HepG2 (cell line): ENCODE data around the gene ACACB. TPM values are rescaled to one million over a fixed set of nuclear protein-coding genes. Genes with fewer than 3 reads are reported as not detected.

Source experiments
- CEBPB ChIP-seq: IDR thresholded peaks from 2 replicates; pipeline ENCODE4 v1.6.1; 2011; ENCODE audit warnings: low read depth, low read length, improper control_type of control experiment, borderline replicate concordance
- ELF4 ChIP-seq: sonication (generic); formaldehyde crosslinking; IDR thresholded peaks from 2 replicates; pipeline ENCODE4 v1.5.0; 2020; ENCODE audit warnings: missing genetic modification reagents, mild to moderate bottlenecking, moderate library complexity, borderline replicate concordance
- MTA1 ChIP-seq: sonication (generic); formaldehyde crosslinking; IDR thresholded peaks from 2 replicates; pipeline ENCODE4 v1.4.0; 2020; ENCODE audit warnings: missing genetic modification reagents, mild to moderate bottlenecking, borderline replicate concordance
- MXI1 ChIP-seq: IDR thresholded peaks from 3 replicates; pipeline ENCODE4 v1.6.1; 2012; ENCODE audit warnings: low read depth, low read length, inconsistent platforms, borderline replicate concordance
- NFATC3 ChIP-seq: sonication (generic); formaldehyde crosslinking; IDR thresholded peaks from 2 replicates; pipeline ENCODE4 v1.5.1; 2020; ENCODE audit warnings: mild to moderate bottlenecking, missing genetic modification reagents
- PHB2 ChIP-seq: fragments of 450-650 bp; IDR thresholded peaks from 2 replicates; pipeline ENCODE4 v1.6.1; 2018; ENCODE audit not compliant: partially characterized antibody
- RELA ChIP-seq: sonication (generic); formaldehyde crosslinking; IDR thresholded peaks from 2 replicates; pipeline ENCODE4 v1.4.0; 2020; ENCODE audit warnings: missing genetic modification reagents
- SALL1 ChIP-seq: sonication (generic); formaldehyde crosslinking; IDR thresholded peaks from 2 replicates; pipeline ENCODE4 v1.8.0; 2022; ENCODE audit warnings: mild to moderate bottlenecking, missing genetic modification reagents
- SPEN ChIP-seq: sonication (generic); formaldehyde crosslinking; IDR thresholded peaks from 2 replicates; pipeline ENCODE4 v1.5.1; 2020; ENCODE audit warnings: low read depth, mild to moderate bottlenecking, missing genetic modification reagents
- TSC22D2 ChIP-seq: sonication (generic); formaldehyde crosslinking; IDR thresholded peaks from 2 replicates; pipeline ENCODE4 v1.5.1; 2020; ENCODE audit warnings: missing genetic modification reagents, mild to moderate bottlenecking, borderline replicate concordance
- ZNF225 ChIP-seq: sonication (generic); formaldehyde crosslinking; IDR thresholded peaks from 2 replicates; pipeline ENCODE4 v1.4.0; 2020; ENCODE audit warnings: mild to moderate bottlenecking, missing genetic modification reagents
- ZNF605 ChIP-seq: sonication (generic); formaldehyde crosslinking; IDR thresholded peaks from 2 replicates; pipeline ENCODE4 v1.8.0; 2022; ENCODE audit warnings: mild to moderate bottlenecking, missing genetic modification reagents
- ZNF746 ChIP-seq: sonication (generic); formaldehyde crosslinking; IDR thresholded peaks from 2 replicates; pipeline ENCODE4 v1.8.0; 2022; ENCODE audit warnings: mild to moderate bottlenecking, missing genetic modification reagents
- ZNF749 ChIP-seq: sonication (generic); formaldehyde crosslinking; IDR thresholded peaks from 2 replicates; pipeline ENCODE4 v1.8.0; 2022; ENCODE audit warnings: mild to moderate bottlenecking, missing genetic modification reagents, moderate library complexity, borderline replicate concordance
- ZNF781 ChIP-seq: sonication (generic); formaldehyde crosslinking; IDR thresholded peaks from 2 replicates; pipeline ENCODE4 v1.5.1; 2020; ENCODE audit warnings: borderline replicate concordance, mild to moderate bottlenecking, missing genetic modification reagents; ENCODE audit errors: not compliant biosample characterization
- ZSCAN21 ChIP-seq: sonication (generic); formaldehyde crosslinking; IDR thresholded peaks from 2 replicates; pipeline ENCODE4 v1.8.0; 2022; ENCODE audit warnings: mild to moderate bottlenecking, missing genetic modification reagents, moderate library complexity, borderline replicate concordance
- polyA plus RNA-seq, 8 experiments: library from polyadenylated mRNA; depleted of rRNA in 3 of 8; stranded (reverse) in 7 of 8; unstranded in 1 of 8; fragments of >200 nt; fragmentation: Illumina TruSeq in 4 of 8; extraction: Trizol in 4 of 8; gene quantifications; 2 replicates each; pipeline versions ENCODE4 v1.2.1 to v1.2.3, GENCODE V29; 2011 to 2016; ENCODE audit warnings: low read depth in 4 of 8, missing spikeins in 1 of 8, mixed read lengths in 1 of 8; ENCODE audit not compliant: insufficient read depth in 1 of 8
- total RNA-seq, 5 experiments: library from RNA; depleted of rRNA; stranded (reverse); fragments of >200 nt; fragmentation: Illumina TruSeq; extraction: Trizol; gene quantifications; 2 replicates each; pipeline ENCODE4 v1.2.3, GENCODE V29; 2016; ENCODE audit warnings: low read depth in 1 of 5
- TF ChIP-seq, protein P1 (sequence below): sonication (generic); formaldehyde crosslinking; IDR thresholded peaks from 2 replicates; pipeline ENCODE4 v1.4.0; 2020; ENCODE audit warnings: missing genetic modification reagents, low read depth, mild to moderate bottlenecking, borderline replicate concordance
- TF ChIP-seq, protein P2 (sequence below): sonication (generic); formaldehyde crosslinking; IDR thresholded peaks from 2 replicates; pipeline ENCODE4; 2020; ENCODE audit warnings: missing genetic modification reagents, mild to moderate bottlenecking, borderline replicate concordance
- TF ChIP-seq, protein P3 (sequence below): fragments of 450-650 bp; IDR thresholded peaks from 2 replicates; pipeline ENCODE4 v1.6.1; 2017
- TF ChIP-seq, protein P4 (sequence below): sonication (generic); formaldehyde crosslinking; IDR thresholded peaks from 2 replicates; pipeline ENCODE4 v1.5.0; 2020; ENCODE audit warnings: mild to moderate bottlenecking, low read depth, missing genetic modification reagents, borderline replicate concordance

Gene ACACB
- total and polyA plus RNA-seq, 2 of the 13 experiments (the other 11 are each of a cell fraction or from before 2014, with no cell fraction given), result 6.2 to 8.6 TPM

DNA sequence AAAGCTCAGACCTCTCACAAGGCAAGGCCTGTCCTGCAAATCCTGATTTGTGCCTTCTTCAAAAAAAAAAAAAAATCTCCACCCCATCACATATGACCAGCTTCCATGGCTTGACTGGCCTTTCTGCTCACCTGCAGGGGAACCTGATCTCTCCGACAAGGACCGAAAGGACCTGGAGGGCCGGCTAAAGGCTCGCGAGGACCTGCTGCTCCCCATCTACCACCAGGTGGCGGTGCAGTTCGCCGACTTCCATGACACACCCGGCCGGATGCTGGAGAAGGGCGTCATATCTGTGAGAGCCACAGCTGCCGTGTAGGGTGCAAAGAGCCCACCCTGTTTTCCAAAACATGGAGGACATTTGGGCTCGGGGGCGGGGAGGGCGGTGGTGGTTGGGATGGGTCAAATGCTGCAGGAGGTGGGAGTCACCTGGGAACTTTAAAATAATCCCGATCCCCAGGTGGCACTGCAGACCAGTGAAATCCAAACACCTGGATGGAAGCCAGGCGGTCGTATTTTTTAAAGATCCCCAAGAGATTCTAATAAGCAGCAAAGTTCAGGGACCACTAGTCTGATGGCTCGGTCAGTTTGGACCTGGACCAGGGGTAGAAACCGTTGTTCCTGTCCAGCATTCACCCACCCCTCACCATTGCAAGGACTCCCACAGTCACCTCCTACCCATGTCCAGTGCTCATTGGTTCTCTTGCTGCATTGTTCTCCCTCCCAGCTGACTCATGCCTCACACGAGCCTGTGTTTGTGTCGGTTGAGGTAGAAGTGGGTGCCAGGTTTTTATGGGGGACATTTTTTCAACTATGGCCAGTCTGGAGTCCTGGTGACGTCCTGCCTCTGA, 147.9 kb downstream of the ACACB start (continued):
- TF ChIP-seq MTA1 (no peak), ZNF781 (CRISPR knock-in tag) (no peak), ZNF749 (CRISPR knock-in tag) (no peak), ZNF605 (CRISPR knock-in tag) (no peak), PHB2 (no peak), ELF4 (CRISPR knock-in tag) (no peak), SALL1 (peak; percentile 39; the same call in 1 of the 2 replicates), ZNF225 (no peak), MXI1 (no peak), SPEN (CRISPR knock-in tag) (no peak), NFATC3 (no peak), ZNF746 (CRISPR knock-in tag) (no peak), CEBPB (no peak), TSC22D2 (CRISPR knock-in tag) (no peak), ZSCAN21 (no peak), RELA (CRISPR knock-in tag) (no peak)
- TF ChIP-seq, protein P1, sequence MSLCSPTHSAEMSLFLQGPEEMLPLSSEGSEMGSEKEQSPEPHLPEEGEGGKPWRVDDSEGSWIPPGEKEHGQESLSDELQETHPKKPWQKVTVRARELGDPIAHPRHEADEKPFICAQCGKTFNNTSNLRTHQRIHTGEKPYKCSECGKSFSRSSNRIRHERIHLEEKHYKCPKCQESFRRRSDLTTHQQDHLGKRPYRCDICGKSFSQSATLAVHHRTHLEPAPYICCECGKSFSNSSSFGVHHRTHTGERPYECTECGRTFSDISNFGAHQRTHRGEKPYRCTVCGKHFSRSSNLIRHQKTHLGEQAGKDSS (CRISPR knock-in tag), result no peak; the same call in 1 of the 2 replicates
- TF ChIP-seq, protein P2, sequence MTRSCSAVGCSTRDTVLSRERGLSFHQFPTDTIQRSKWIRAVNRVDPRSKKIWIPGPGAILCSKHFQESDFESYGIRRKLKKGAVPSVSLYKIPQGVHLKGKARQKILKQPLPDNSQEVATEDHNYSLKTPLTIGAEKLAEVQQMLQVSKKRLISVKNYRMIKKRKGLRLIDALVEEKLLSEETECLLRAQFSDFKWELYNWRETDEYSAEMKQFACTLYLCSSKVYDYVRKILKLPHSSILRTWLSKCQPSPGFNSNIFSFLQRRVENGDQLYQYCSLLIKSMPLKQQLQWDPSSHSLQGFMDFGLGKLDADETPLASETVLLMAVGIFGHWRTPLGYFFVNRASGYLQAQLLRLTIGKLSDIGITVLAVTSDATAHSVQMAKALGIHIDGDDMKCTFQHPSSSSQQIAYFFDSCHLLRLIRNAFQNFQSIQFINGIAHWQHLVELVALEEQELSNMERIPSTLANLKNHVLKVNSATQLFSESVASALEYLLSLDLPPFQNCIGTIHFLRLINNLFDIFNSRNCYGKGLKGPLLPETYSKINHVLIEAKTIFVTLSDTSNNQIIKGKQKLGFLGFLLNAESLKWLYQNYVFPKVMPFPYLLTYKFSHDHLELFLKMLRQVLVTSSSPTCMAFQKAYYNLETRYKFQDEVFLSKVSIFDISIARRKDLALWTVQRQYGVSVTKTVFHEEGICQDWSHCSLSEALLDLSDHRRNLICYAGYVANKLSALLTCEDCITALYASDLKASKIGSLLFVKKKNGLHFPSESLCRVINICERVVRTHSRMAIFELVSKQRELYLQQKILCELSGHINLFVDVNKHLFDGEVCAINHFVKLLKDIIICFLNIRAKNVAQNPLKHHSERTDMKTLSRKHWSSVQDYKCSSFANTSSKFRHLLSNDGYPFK, result no peak; the same call in 1 of the 2 replicates
- TF ChIP-seq, protein P3, sequence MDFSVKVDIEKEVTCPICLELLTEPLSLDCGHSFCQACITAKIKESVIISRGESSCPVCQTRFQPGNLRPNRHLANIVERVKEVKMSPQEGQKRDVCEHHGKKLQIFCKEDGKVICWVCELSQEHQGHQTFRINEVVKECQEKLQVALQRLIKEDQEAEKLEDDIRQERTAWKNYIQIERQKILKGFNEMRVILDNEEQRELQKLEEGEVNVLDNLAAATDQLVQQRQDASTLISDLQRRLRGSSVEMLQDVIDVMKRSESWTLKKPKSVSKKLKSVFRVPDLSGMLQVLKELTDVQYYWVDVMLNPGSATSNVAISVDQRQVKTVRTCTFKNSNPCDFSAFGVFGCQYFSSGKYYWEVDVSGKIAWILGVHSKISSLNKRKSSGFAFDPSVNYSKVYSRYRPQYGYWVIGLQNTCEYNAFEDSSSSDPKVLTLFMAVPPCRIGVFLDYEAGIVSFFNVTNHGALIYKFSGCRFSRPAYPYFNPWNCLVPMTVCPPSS, result no peak
- TF ChIP-seq, protein P4, sequence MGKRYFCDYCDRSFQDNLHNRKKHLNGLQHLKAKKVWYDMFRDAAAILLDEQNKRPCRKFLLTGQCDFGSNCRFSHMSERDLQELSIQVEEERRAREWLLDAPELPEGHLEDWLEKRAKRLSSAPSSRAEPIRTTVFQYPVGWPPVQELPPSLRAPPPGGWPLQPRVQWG (CRISPR knock-in tag), result no peak
